ENCODE results near the gene COLGALT1. TPM values are rescaled to one million over a fixed set of nuclear protein-coding genes. Genes with fewer than 3 reads are reported as not detected.
A peak's percentile ranks its signal among the peaks of the same experiment; 100 is the strongest.

COLGALT1 gene
- total and polyA plus RNA-seq, 9 of the 15 experiments (the other 6 are each of a cell fraction or from before 2014, with no cell fraction given), result 4.9 to 119 (median 82.6) TPM

GRCh38 chr19:17599780-17600179 lies 44.3 kb downstream of the COLGALT1 start (continued):
- TF ChIP-seq TRIM25 (IDR thresholded peaks at IDR 0.05; ENCODE audit: borderline replicate concordance) (no peak), ZBTB33 (CRISPR knock-in tag; IDR thresholded peaks at IDR 0.05) (no peak), CHCHD3 (CRISPR knock-in tag; IDR thresholded peaks at IDR 0.05) (no peak)

- H3K4me2 ChIP-seq (ENCODE audit: insufficient read depth, low read length), result no peak overlapping the region
- in situ Hi-C loops (cut with MboI), result no loop called here
- ChIA-PET POLR2A (no interaction called here), CTCF (ENCODE audit: low intra/inter-chr PET ratio) (no interaction called here)
- H2AFZ ChIP-seq (ENCODE audit: low read depth, low read length), result peak overlapping the region; percentile 57
- ATAC-seq, result no peak
- no peaks in the 10 kb centered on the region for H3K9me3 ChIP-seq (replicated peaks; ENCODE audit: control insufficient read depth, insufficient read depth, low read depth, low read length)
- H3K27me3 ChIP-seq (ENCODE audit: control insufficient read depth in 2 of 2, insufficient read depth in 2 of 2, low read length in 2 of 2), result no peaks in the 10 kb centered on the region
- 24% methylated on average over 9 of the region's 9 CpGs for WGBS (ENCODE audit: insufficient coverage, low coverage, missing lambda C conversion rate)
- H4K20me1 ChIP-seq (replicated peaks; ENCODE audit: control insufficient read depth, insufficient read depth, low read length), result no peaks in the 10 kb centered on the region
- H3K79me2 ChIP-seq (ENCODE audit: control insufficient read depth, insufficient read depth, low read length), result no peaks in the 10 kb centered on the region
- no peak for FAIRE-seq
- intact Hi-C loops (cut with micrococcal nuclease), result no loop called here
- no peak overlapping the region for H3K27ac ChIP-seq (ENCODE audit: extremely low read depth, low read depth, low read length)
- H3K4me3 ChIP-seq, result no peak overlapping the region
- no peak for DNase-seq (ENCODE audit: extremely low read depth in 1 of 4, low spot score in 3 of 4)
- H3K36me3 ChIP-seq (ENCODE audit: control insufficient read depth, insufficient read depth, low read length), result no peaks in the 10 kb centered on the region
- 0 out of 4 replicates have a peak overlapping the region, but pooled peaks of 1 of the 2 experiments have one; percentile 54 for H3K9ac ChIP-seq (ENCODE audit: insufficient read depth in 1 of 2, low read depth in 2 of 2, low read length in 2 of 2)
- H3K4me1 ChIP-seq (replicated peaks in 1 of 2; ENCODE audit: control insufficient read depth in 2 of 2, insufficient read depth in 2 of 2, low read length in 2 of 2), result peaks cover under 1 to 45% of the 10 kb centered on the region in 2 experiments; a peak in 4 of 5 replicates
- BruUV-seq (replicated peaks), result no TSS peak
- peaks cover 5% of the 10 kb centered on the region for H3K9me1 ChIP-seq (ENCODE audit: control insufficient read depth, insufficient read depth, low read length)
- TF ChIP-seq TFAP4 (CRISPR knock-in tag; IDR thresholded peaks at IDR 0.05; ENCODE audit: borderline replicate concordance) (no peak), SP1 (CRISPR knock-in tag; IDR thresholded peaks at IDR 0.05) (no peak), TCF7 (IDR thresholded peaks at IDR 0.05; ENCODE audit: borderline replicate concordance) (no peak), AFF1 (IDR thresholded peaks at IDR 0.05; ENCODE audit: low read depth in 1 of 2, partially characterized antibody in 2 of 2) (no peak), STAT5B (CRISPR knock-in tag; IDR thresholded peaks at IDR 0.05) (no peak), NFATC3 (IDR thresholded peaks at IDR 0.05) (no peak), SAFB (IDR thresholded peaks at IDR 0.05; ENCODE audit: borderline replicate concordance, low read depth, low read length) (no peak), PTTG1 (tag; IDR thresholded peaks at IDR 0.05; ENCODE audit: low read depth) (no peak), POLR3A (IDR thresholded peaks at IDR 0.05; ENCODE audit: borderline replicate concordance, extremely low read depth, insufficient read depth, insufficient read length) (no peak)
Measured at GRCh38 chr19:17601683-17602082, 46.2 kb downstream of the COLGALT1 start.

All from K562 (cell line).